Measurements from ENCODE around the gene PAPPA2. TPM values are rescaled to one million over a fixed set of nuclear protein-coding genes. Genes with fewer than 3 reads are reported as not detected.

PAPPA2 gene
- total RNA-seq, 1 experiment from 2014 or later: 0.06 TPM

DNA sequence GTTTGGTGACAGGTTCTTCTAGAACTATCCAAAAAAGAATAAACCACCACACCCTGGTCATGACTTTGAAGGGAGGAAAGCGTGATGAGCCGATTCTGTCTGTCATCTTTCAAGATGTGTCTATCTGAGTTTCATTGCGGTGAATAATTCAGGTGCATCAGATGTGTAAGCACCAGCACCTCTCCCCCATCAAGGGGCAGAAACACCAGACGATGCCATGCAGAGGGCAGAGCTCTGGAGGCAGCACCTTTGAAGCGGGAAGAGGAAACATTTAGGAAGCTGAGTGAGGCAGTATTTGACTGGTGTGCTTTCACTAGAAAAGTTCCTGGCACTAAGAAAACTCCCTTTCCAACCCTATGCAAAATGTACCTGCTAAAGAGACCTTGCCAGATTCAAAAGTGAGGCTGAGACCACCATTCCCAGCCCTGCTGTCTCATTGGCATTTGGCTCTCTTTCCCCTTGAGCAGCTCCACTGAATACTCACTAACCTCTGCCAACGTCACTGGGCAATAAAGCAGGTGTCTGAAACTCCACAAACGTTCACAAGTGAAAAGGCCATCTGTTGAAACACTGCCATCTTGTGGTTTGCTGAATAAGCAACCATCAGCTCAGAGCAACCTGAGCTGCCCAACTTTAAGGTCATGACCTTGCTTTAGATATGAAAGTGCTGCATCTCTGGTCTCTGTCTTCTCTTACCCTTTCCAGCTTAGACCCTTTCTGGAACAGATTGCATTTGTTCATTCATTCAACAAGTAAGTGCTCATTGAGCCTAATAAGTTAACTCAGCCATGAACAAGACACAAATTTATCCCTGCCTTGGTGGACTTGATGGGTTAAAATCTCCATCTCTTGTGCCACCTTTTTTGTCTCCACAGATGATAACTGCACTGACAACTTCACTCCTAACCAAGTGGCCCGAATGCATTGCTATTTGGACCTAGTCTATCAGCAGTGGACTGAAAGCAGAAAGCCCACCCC, 228.6 kb downstream of the PAPPA2 start:
- POLR2A ChIA-PET (ENCODE audit: low non-redundant PET): no interaction called here
- H3K9me3 ChIP-seq (ENCODE audit: low read depth, low read length, poor library complexity, severe bottlenecking): no peaks in the 10 kb centered on the region
- intact Hi-C loops (cut with micrococcal nuclease; ENCODE audit: unreplicated experiment): loop anchor here (1.0 to 2.0 kb wide), 2 partner anchors 131 to 317 kb away; no protein-coding TSS in a partner anchor
- CTCF ChIA-PET: interaction anchor here (0.6 to 1.4 kb wide), 4 partner anchors 15 to 317 kb away, joined by 3 to 5 read pairs (median 5); no protein-coding TSS in a partner anchor
- TF ChIP-seq EZH2 (IDR thresholded peaks at IDR 0.05; ENCODE audit: borderline replicate concordance, low read depth, low read length, poor library complexity, severe bottlenecking): no peak
- TF ChIP-seq, protein P1, sequence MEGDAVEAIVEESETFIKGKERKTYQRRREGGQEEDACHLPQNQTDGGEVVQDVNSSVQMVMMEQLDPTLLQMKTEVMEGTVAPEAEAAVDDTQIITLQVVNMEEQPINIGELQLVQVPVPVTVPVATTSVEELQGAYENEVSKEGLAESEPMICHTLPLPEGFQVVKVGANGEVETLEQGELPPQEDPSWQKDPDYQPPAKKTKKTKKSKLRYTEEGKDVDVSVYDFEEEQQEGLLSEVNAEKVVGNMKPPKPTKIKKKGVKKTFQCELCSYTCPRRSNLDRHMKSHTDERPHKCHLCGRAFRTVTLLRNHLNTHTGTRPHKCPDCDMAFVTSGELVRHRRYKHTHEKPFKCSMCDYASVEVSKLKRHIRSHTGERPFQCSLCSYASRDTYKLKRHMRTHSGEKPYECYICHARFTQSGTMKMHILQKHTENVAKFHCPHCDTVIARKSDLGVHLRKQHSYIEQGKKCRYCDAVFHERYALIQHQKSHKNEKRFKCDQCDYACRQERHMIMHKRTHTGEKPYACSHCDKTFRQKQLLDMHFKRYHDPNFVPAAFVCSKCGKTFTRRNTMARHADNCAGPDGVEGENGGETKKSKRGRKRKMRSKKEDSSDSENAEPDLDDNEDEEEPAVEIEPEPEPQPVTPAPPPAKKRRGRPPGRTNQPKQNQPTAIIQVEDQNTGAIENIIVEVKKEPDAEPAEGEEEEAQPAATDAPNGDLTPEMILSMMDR (conservative IDR thresholded peaks at IDR 0.05; ENCODE audit: low read depth, low read length): peak; percentile 80
- H3K4me3 ChIP-seq (ENCODE audit: low read depth, low read length, poor library complexity, severe bottlenecking): no peak overlapping the region
- peak; percentile 54 for DNase-seq (ENCODE audit: low spot score)
- no peak overlapping the region for H3K27ac ChIP-seq (ENCODE audit: low read depth, low read length, poor library complexity, severe bottlenecking)
- peaks cover 4% of the 10 kb centered on the region for H3K27me3 ChIP-seq (replicated peaks; ENCODE audit: insufficient read depth, low read depth, low read length, poor library complexity)
- BruUV-seq (replicated peaks): no TSS peak
- H3K4me1 ChIP-seq (ENCODE audit: insufficient read depth, low read length, poor library complexity, severe bottlenecking): no peaks in the 10 kb centered on the region
- no peaks in the 10 kb centered on the region for H3K36me3 ChIP-seq (ENCODE audit: insufficient read depth, low read length, poor library complexity, severe bottlenecking)

DNA sequence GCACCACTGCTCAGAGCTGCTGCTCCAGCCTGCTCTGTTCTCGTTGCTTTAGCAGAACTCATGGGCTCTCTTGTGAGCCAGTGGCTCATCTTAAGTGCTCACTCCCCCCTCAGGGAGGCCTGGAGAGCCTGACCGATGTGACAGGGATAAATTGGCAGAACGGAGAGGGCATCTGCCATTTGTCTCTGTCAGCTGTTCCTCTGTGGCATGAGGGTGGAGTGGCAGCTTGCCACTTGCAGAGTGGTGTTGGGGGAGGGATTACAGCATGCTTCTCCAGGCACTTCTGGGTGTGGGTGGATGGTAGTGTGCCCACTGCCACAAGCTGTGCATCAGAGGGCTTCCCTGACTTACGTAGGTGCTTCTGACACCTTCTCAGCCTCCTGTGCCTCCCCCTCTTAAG, 229.5 kb downstream of the PAPPA2 start:
- no peaks in the 10 kb centered on the region for H3K9me3 ChIP-seq (ENCODE audit: low read depth, low read length, poor library complexity, severe bottlenecking)
- H3K27me3 ChIP-seq (replicated peaks; ENCODE audit: insufficient read depth, low read depth, low read length, poor library complexity): peaks cover 4% of the 10 kb centered on the region
- ChIA-PET POLR2A (ENCODE audit: low non-redundant PET) (no interaction called here), CTCF (no interaction called here)
- H3K4me1 ChIP-seq (ENCODE audit: insufficient read depth, low read length, poor library complexity, severe bottlenecking): no peaks in the 10 kb centered on the region
- no TSS peak for BruUV-seq (replicated peaks)
- DNase-seq (ENCODE audit: low spot score): no peak
- H3K27ac ChIP-seq (ENCODE audit: low read depth, low read length, poor library complexity, severe bottlenecking): no peak overlapping the region
- no peak for TF ChIP-seq EZH2 (IDR thresholded peaks at IDR 0.05; ENCODE audit: borderline replicate concordance, low read depth, low read length, poor library complexity, severe bottlenecking)
- TF ChIP-seq, protein P1 (conservative IDR thresholded peaks at IDR 0.05; ENCODE audit: low read depth, low read length): no peak
- H3K4me3 ChIP-seq (ENCODE audit: low read depth, low read length, poor library complexity, severe bottlenecking): no peak overlapping the region
- intact Hi-C loops (cut with micrococcal nuclease; ENCODE audit: unreplicated experiment): no loop called here
- no peaks in the 10 kb centered on the region for H3K36me3 ChIP-seq (ENCODE audit: insufficient read depth, low read length, poor library complexity, severe bottlenecking)

DNA sequence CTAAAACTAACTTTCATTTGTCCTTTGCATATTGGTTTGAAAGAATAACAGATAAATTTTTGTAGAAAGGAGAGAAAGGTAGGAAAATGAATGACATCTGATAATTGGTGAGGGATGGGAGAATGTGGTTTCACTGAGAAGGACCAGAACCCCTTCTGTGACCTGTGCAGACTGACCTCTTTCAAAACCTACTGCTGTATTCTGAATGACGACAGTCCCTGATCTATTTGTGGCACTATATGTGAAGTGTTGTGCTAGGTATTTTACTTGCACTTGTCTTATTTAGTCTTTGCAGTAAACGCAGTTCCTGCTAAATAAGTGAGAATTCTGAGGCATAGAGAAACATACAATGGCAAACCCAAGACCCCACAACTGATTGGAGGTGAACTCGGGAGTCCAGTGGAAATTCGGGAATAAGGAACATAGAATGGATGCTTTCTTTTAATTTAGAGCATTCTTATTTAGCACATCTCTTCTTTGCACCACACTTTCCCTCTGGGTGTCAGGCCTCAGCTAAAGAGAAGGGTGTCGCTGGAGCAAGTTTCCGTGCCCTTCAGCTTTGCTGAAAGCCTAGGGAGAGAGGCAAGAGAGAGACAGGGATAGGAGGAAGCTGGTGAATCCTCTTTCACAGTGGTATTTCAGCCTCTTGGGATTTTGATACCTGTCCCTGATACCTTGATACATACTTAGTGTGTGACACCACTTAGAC, 230.2 kb downstream of the PAPPA2 start:
- no peak overlapping the region for H3K4me3 ChIP-seq (ENCODE audit: low read depth, low read length, poor library complexity, severe bottlenecking)
- CTCF ChIA-PET: no interaction called here
- POLR2A ChIA-PET (ENCODE audit: low non-redundant PET): no interaction called here
- H3K27ac ChIP-seq (ENCODE audit: low read depth, low read length, poor library complexity, severe bottlenecking): no peak overlapping the region
- no peaks in the 10 kb centered on the region for H3K4me1 ChIP-seq (ENCODE audit: insufficient read depth, low read length, poor library complexity, severe bottlenecking)
- no peak for DNase-seq (ENCODE audit: low spot score)
- no peaks in the 10 kb centered on the region for H3K36me3 ChIP-seq (ENCODE audit: insufficient read depth, low read length, poor library complexity, severe bottlenecking)
- no peaks in the 10 kb centered on the region for H3K9me3 ChIP-seq (ENCODE audit: low read depth, low read length, poor library complexity, severe bottlenecking)
- BruUV-seq (replicated peaks): no TSS peak
- intact Hi-C loops (cut with micrococcal nuclease; ENCODE audit: unreplicated experiment): no loop called here
- TF ChIP-seq, protein P1 (conservative IDR thresholded peaks at IDR 0.05; ENCODE audit: low read depth, low read length): no peak
- no peak for TF ChIP-seq EZH2 (IDR thresholded peaks at IDR 0.05; ENCODE audit: borderline replicate concordance, low read depth, low read length, poor library complexity, severe bottlenecking)
- peaks cover 4% of the 10 kb centered on the region for H3K27me3 ChIP-seq (replicated peaks; ENCODE audit: insufficient read depth, low read depth, low read length, poor library complexity)
